Parathyroid adenoma (tissue), 2 donors: ENCODE measurements around the gene FAM222B.
A peak's percentile ranks its signal among the peaks of the same experiment; 100 is the strongest.

ENCODE experiments used
- H2AFZ ChIP-seq: fragments of 300-600 bp; sonication (generic); one replicate; pipeline ENCODE4 v1.7.0; 2017; ENCODE audit warnings: antibody characterized with exemption, mild to moderate bottlenecking
- H3K27ac ChIP-seq: fragments of 300-600 bp; sonication (generic); one replicate; pipeline ENCODE4 v1.7.0; 2017
- H3K27me3 ChIP-seq: fragments of 300-600 bp; sonication (generic); one replicate; pipeline ENCODE4 v1.7.0; 2017; ENCODE audit warnings: low read length; ENCODE audit not compliant: control insufficient read depth, insufficient read depth
- H3K36me3 ChIP-seq: fragments of 300-600 bp; sonication (generic); one replicate; pipeline ENCODE4 v1.7.0; 2017; ENCODE audit warnings: low read length; ENCODE audit not compliant: control insufficient read depth, insufficient read depth
- H3K4me1 ChIP-seq: fragments of 300-600 bp; sonication (generic); one replicate; pipeline ENCODE4 v1.7.0; 2017; ENCODE audit warnings: control low read depth
- H3K4me2 ChIP-seq: fragments of 300-600 bp; sonication (generic); one replicate; pipeline ENCODE4 v1.7.0; 2017; ENCODE audit warnings: low read length
- H3K4me3 ChIP-seq: fragments of 300-600 bp; sonication (generic); one replicate; pipeline ENCODE4 v1.7.0; 2017; ENCODE audit warnings: low read depth, low read length
- H3K79me2 ChIP-seq: fragments of 300-600 bp; sonication (generic); one replicate; pipeline ENCODE4 v1.7.0; 2017; ENCODE audit warnings: control low read depth
- H3K9ac ChIP-seq: fragments of 300-600 bp; sonication (generic); one replicate; pipeline ENCODE4 v1.7.0; 2017; ENCODE audit warnings: mild to moderate bottlenecking
- H3K9me3 ChIP-seq: fragments of 300-600 bp; sonication (generic); one replicate; pipeline ENCODE4 v1.7.0; 2017; ENCODE audit warnings: low read length; ENCODE audit not compliant: control insufficient read depth
- CTCF ChIP-seq: fragments of 300-600 bp; sonication (generic); IDR thresholded peaks from one replicate; pipeline ENCODE4 v1.7.0; 2017; ENCODE audit warnings: antibody characterized with exemption, mild to moderate bottlenecking
- donor health status: primary hyperparathyroidism.

Gene FAM222B

GRCh38 chr17:28717578-28718332, 124.8 kb downstream of the FAM222B start, which contains the start of gene RAB34:
Gene RAB34 (minus strand): TSS chr17:28717868. CDS start chr17:28717266, 602 bp downstream.
- Histone ChIP-seq H3K4me2 (peak within 1 kb of the TSS; percentile 88), H2AFZ (peak within 1 kb of the TSS; percentile 93), H3K4me3 (peak within 1 kb of the TSS; percentile 67), H3K79me2 (peaks cover 8% of the 10 kb centered on the region), H3K9me3 (no peaks in the 10 kb centered on the region), H3K9ac (peak within 1 kb of the TSS; percentile 62), H3K4me1 (peaks cover 18% of the 10 kb centered on the region), H3K27me3 (no peaks in the 10 kb centered on the region), H3K36me3 (no peaks in the 10 kb centered on the region), H3K27ac (peak within 1 kb of the TSS; percentile 86)
- peak; percentile 33 for TF ChIP-seq CTCF

- Histone ChIP-seq H3K79me2 (peaks cover 8% of the 10 kb centered on the region), H3K4me2 (peak overlapping the region; percentile 88), H3K36me3 (no peaks in the 10 kb centered on the region), H3K9ac (peak overlapping the region; percentile 62), H3K27ac (peak overlapping the region; percentile 86), H3K27me3 (no peaks in the 10 kb centered on the region), H3K4me1 (peaks cover 15% of the 10 kb centered on the region), H3K4me3 (peak overlapping the region; percentile 67), H2AFZ (peak overlapping the region; percentile 93), H3K9me3 (no peaks in the 10 kb centered on the region)
- TF ChIP-seq CTCF: no peak
Observed at GRCh38 chr17:28716740-28717577, 125.6 kb downstream of the FAM222B start.

- Histone ChIP-seq H3K27me3 (no peaks in the 10 kb centered on the region), H3K27ac (no peak overlapping the region), H3K9ac (no peak overlapping the region), H3K4me1 (peaks cover 9% of the 10 kb centered on the region), H3K4me3 (no peak overlapping the region), H3K9me3 (no peaks in the 10 kb centered on the region), H3K4me2 (no peak overlapping the region), H2AFZ (no peak overlapping the region), H3K36me3 (no peaks in the 10 kb centered on the region), H3K79me2 (peaks cover 3% of the 10 kb centered on the region)
- no peak for TF ChIP-seq CTCF
Observed at GRCh38 chr17:28715217-28715616, 127.4 kb downstream of the FAM222B start.

GRCh38 chr17:28714281-28714680, 128.3 kb downstream of the FAM222B start:
- Histone ChIP-seq H3K27ac (no peak overlapping the region), H3K36me3 (no peaks in the 10 kb centered on the region), H2AFZ (no peak overlapping the region), H3K27me3 (no peaks in the 10 kb centered on the region), H3K9me3 (no peaks in the 10 kb centered on the region), H3K79me2 (no peaks in the 10 kb centered on the region), H3K4me2 (no peak overlapping the region), H3K4me1 (peaks cover 8% of the 10 kb centered on the region), H3K4me3 (no peak overlapping the region), H3K9ac (no peak overlapping the region)
- no peak for TF ChIP-seq CTCF
